H9 (cell line): Measurements from ENCODE around the gene RIC1. TPM values are rescaled to one million over a fixed set of nuclear protein-coding genes. Genes with fewer than 3 reads are reported as not detected.

Experiments used
- DNase-seq: peaks from one replicate; pipeline ENCODE4 v3.0.0-alpha.2; 2017
- H2AFZ ChIP-seq: one replicate; pipeline ENCODE4 v1.6.1; 2013; ENCODE audit warnings: mild to moderate bottlenecking, low read length, control low read depth, moderate library complexity
- H2AK5ac ChIP-seq: 2 replicates; pipeline ENCODE4 v1.6.1; 2013; ENCODE audit warnings: low read length, control low read depth, mixed read lengths; ENCODE audit not compliant: insufficient read length
- H2BK120ac ChIP-seq: one replicate; pipeline ENCODE4 v1.6.1; 2013; ENCODE audit warnings: low read depth, mild to moderate bottlenecking, low read length, control low read depth, inconsistent platforms; ENCODE audit not compliant: poor library complexity, severe bottlenecking
- H2BK12ac ChIP-seq: 2 replicates; pipeline ENCODE4 v1.6.1; 2013; ENCODE audit warnings: low read length, control low read depth, mixed read lengths, low read depth; ENCODE audit not compliant: insufficient read length
- H2BK15ac ChIP-seq: 2 replicates; pipeline ENCODE4 v1.6.1; 2013; ENCODE audit warnings: low read depth, low read length, control low read depth
- H2BK20ac ChIP-seq: one replicate; pipeline ENCODE4 v1.6.1; 2013; ENCODE audit warnings: low read depth, mild to moderate bottlenecking, low read length, control low read depth, inconsistent platforms; ENCODE audit not compliant: poor library complexity, severe bottlenecking
- H2BK5ac ChIP-seq: 2 replicates; pipeline ENCODE4 v1.6.1; 2013; ENCODE audit warnings: low read length, control low read depth, mixed read lengths; ENCODE audit not compliant: insufficient read length
- H3K14ac ChIP-seq: 2 replicates; pipeline ENCODE4 v1.6.1; 2013; ENCODE audit warnings: low read length, control low read depth; ENCODE audit not compliant: insufficient read depth
- H3K18ac ChIP-seq: 2 replicates; pipeline ENCODE4 v1.6.1; 2013; ENCODE audit warnings: low read depth, mild to moderate bottlenecking, mixed read lengths, low read length, control low read depth; ENCODE audit not compliant: insufficient read length
- H3K23ac ChIP-seq: 2 replicates; pipeline ENCODE4 v1.6.1; 2013; ENCODE audit warnings: low read length, control low read depth, mixed read lengths, low read depth; ENCODE audit not compliant: insufficient read length
- H3K23me2 ChIP-seq: 2 replicates; pipeline ENCODE4 v1.6.1; 2013; ENCODE audit warnings: low read depth, mild to moderate bottlenecking, mixed read lengths, low read length, control low read depth; ENCODE audit not compliant: insufficient read length, poor library complexity, severe bottlenecking
- H3K27ac ChIP-seq: 2 replicates; pipeline ENCODE4 v1.5.1; 2013; ENCODE audit warnings: low read length, control low read depth, mixed read lengths, low read depth; ENCODE audit not compliant: insufficient read length
- H3K27me3 ChIP-seq: 2 replicates; pipeline ENCODE4 v1.6.1; 2013; ENCODE audit warnings: low read length, control low read depth, inconsistent platforms; ENCODE audit not compliant: insufficient read depth
- H3K4ac ChIP-seq: 2 replicates; pipeline ENCODE4 v1.6.1; 2013; ENCODE audit warnings: low read depth, mild to moderate bottlenecking, control low read depth, inconsistent platforms, low read length, moderate library complexity
- H3K4me1 ChIP-seq: 2 replicates; pipeline ENCODE4 v1.6.1; 2013; ENCODE audit warnings: low read length, control low read depth, inconsistent platforms; ENCODE audit not compliant: insufficient read depth
- H3K4me2 ChIP-seq: 2 replicates; pipeline ENCODE4 v1.6.1; 2013; ENCODE audit warnings: low read length, control low read depth, mixed read lengths; ENCODE audit not compliant: insufficient read length, insufficient read depth
- H3K56ac ChIP-seq: 2 replicates; pipeline ENCODE4 v1.6.1; 2013; ENCODE audit warnings: low read depth, mild to moderate bottlenecking, mixed read lengths, low read length, control low read depth; ENCODE audit not compliant: insufficient read length
- H3K79me1 ChIP-seq: 2 replicates; pipeline ENCODE4 v1.6.1; 2013; ENCODE audit warnings: low read depth, mild to moderate bottlenecking, moderate library complexity, low read length, control low read depth, inconsistent platforms; ENCODE audit not compliant: insufficient read depth, poor library complexity, severe bottlenecking
- H3K79me2 ChIP-seq: 2 replicates; pipeline ENCODE4 v1.6.1; 2013; ENCODE audit warnings: low read length, control low read depth, inconsistent platforms; ENCODE audit not compliant: insufficient read depth
- H3K9ac ChIP-seq: 2 replicates; pipeline ENCODE4 v1.6.1; 2013; ENCODE audit warnings: low read length, control low read depth, mixed read lengths; ENCODE audit not compliant: insufficient read length; ENCODE audit errors: extremely low read depth
- H3K9me3 ChIP-seq: one replicate; pipeline ENCODE4 v1.6.1; 2013; ENCODE audit warnings: low read depth, low read length, inconsistent platforms; ENCODE audit not compliant: control insufficient read depth
- H3T11ph ChIP-seq: one replicate; pipeline ENCODE4 v1.6.1; 2013; ENCODE audit warnings: mild to moderate bottlenecking, low read length, control low read depth, inconsistent platforms
- H4K20me1 ChIP-seq: one replicate; pipeline ENCODE4 v1.6.1; 2013; ENCODE audit not compliant: control insufficient read depth, insufficient read length, insufficient read depth
- H4K5ac ChIP-seq: 2 replicates; pipeline ENCODE4 v1.6.1; 2013; ENCODE audit warnings: low read depth, mild to moderate bottlenecking, mixed read lengths, low read length, control low read depth; ENCODE audit not compliant: insufficient read length
- H4K8ac ChIP-seq: replicated peaks from 2 replicates; pipeline ENCODE4 v1.6.1; 2013; ENCODE audit warnings: low read length, control low read depth, mixed read lengths, low read depth; ENCODE audit not compliant: insufficient read length
- H4K91ac ChIP-seq: 2 replicates; pipeline ENCODE4 v1.6.1; 2013; ENCODE audit warnings: low read depth, mild to moderate bottlenecking, moderate library complexity, mixed read lengths, low read length, control low read depth; ENCODE audit not compliant: insufficient read length
- H3K27ac Mint-ChIP-seq, 3 experiments: 2 replicates in 2 of 3; 3 replicates in 1 of 3; pipeline ENCODE4 v1.8.0; 2020 to 2021; ENCODE audit warnings: mixed read lengths in 3 of 3, mild to moderate bottlenecking in 1 of 3, moderate library complexity in 1 of 3
- H3K27me3 Mint-ChIP-seq: 2 replicates; pipeline ENCODE4 v1.8.0; 2021; ENCODE audit warnings: low read depth, mild to moderate bottlenecking, moderate library complexity, mixed read lengths
- H3K36me3 Mint-ChIP-seq, 3 experiments: 2 replicates in 2 of 3; 3 replicates in 1 of 3; pipeline ENCODE4 v1.8.0; 2020 to 2021; ENCODE audit warnings: low read depth in 3 of 3, mixed read lengths in 3 of 3; ENCODE audit not compliant: insufficient read depth in 1 of 3
- H3K4me1 Mint-ChIP-seq, 2 experiments: 2 replicates each; pipeline ENCODE4 v1.8.0; 2020; ENCODE audit warnings: mixed read lengths in 2 of 2
- H3K4me3 Mint-ChIP-seq, 2 experiments: 2 replicates in 1 of 2; 3 replicates in 1 of 2; pipeline ENCODE4 v1.8.0; 2020 to 2021; ENCODE audit warnings: mild to moderate bottlenecking in 2 of 2, mixed read lengths in 2 of 2, moderate library complexity in 1 of 2
- H3K9me3 Mint-ChIP-seq, 2 experiments: 2 replicates in 1 of 2; 3 replicates in 1 of 2; pipeline ENCODE4 v1.8.0; 2020; ENCODE audit warnings: mild to moderate bottlenecking in 2 of 2, mixed read lengths in 2 of 2, moderate library complexity in 1 of 2
- WGBS: extraction: QIAGEN DNeasy Blood & Tissue Kit; methylation state at CpG from one replicate; pipeline ENCODE4 v1.1.7; 2013; ENCODE audit warnings: missing lambda C conversion rate, low lambda C conversion rate, mixed read lengths; ENCODE audit not compliant: insufficient read length; ENCODE audit errors: extremely low coverage; 5-methylcytosine and 5-hydroxymethylcytosine counted together
- total RNA-seq: library from RNA; stranded (reverse); gene quantifications from 2 replicates; pipeline ENCODE4 v1.2.1, GENCODE V29; 2021
- TF ChIP-seq, protein P1 (sequence below): fragments of 200-600 bp; sonication (generic); conservative IDR thresholded peaks from 3 replicates; pipeline ENCODE4 v1.8.0; 2021; ENCODE audit warnings: antibody characterized with exemption, mild to moderate bottlenecking

The RIC1 gene
- total RNA-seq, 1 experiment from 2014 or later: 13.7 TPM

DNA sequence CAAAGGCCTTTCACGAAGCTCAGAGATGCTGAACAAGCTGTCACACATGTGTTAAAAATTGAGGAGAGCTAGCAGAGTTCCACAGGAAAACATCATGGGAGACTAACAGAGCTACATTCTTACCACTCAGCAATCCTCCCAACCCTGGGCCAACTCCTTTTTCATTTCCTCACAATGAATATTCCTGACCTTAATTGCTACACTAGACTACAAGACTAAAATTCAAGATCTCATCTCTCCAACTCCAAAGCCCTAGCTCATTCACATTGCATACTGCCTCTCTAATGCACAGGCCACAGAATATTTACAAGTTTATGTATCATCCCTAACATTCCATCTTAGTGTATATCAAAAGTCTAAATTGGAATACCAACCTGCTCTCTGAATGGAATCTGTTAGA lies 182.8 kb downstream of the RIC1 start:
- no peak overlapping the region for H2BK20ac ChIP-seq
- no peak overlapping the region for H3T11ph ChIP-seq
- H2BK120ac ChIP-seq: no peak overlapping the region
- TF ChIP-seq, protein P1, sequence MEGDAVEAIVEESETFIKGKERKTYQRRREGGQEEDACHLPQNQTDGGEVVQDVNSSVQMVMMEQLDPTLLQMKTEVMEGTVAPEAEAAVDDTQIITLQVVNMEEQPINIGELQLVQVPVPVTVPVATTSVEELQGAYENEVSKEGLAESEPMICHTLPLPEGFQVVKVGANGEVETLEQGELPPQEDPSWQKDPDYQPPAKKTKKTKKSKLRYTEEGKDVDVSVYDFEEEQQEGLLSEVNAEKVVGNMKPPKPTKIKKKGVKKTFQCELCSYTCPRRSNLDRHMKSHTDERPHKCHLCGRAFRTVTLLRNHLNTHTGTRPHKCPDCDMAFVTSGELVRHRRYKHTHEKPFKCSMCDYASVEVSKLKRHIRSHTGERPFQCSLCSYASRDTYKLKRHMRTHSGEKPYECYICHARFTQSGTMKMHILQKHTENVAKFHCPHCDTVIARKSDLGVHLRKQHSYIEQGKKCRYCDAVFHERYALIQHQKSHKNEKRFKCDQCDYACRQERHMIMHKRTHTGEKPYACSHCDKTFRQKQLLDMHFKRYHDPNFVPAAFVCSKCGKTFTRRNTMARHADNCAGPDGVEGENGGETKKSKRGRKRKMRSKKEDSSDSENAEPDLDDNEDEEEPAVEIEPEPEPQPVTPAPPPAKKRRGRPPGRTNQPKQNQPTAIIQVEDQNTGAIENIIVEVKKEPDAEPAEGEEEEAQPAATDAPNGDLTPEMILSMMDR: no peak
- no peak overlapping the region for H4K8ac ChIP-seq
- Mint-ChIP-seq H3K4me1 (no peaks in the 10 kb centered on the region), H3K9me3 (no peaks in the 10 kb centered on the region), H3K4me3 (no peak overlapping the region), H3K27me3 (no peaks in the 10 kb centered on the region), H3K36me3 (peaks cover 4 to 16% (median 9%) of the 10 kb centered on the region in 3 experiments; a peak in 6 of 7 replicates), H3K27ac (no peak overlapping the region; a peak in 1 of 7 replicates)
- H3K4me2 ChIP-seq: no peak overlapping the region
- no peaks in the 10 kb centered on the region for H3K79me1 ChIP-seq
- H4K5ac ChIP-seq: no peak overlapping the region
- no peak overlapping the region for H2BK12ac ChIP-seq
- no peak for DNase-seq
- H3K9me3 ChIP-seq: no peaks in the 10 kb centered on the region
- no peak overlapping the region for H2BK5ac ChIP-seq
- no peaks in the 10 kb centered on the region for H3K4me1 ChIP-seq
- no peaks in the 10 kb centered on the region for H3K27me3 ChIP-seq
- no peak overlapping the region for H3K23ac ChIP-seq
- H3K14ac ChIP-seq: no peak overlapping the region
- H3K9ac ChIP-seq: no peak overlapping the region
- no peak overlapping the region for H2BK15ac ChIP-seq
- H3K4ac ChIP-seq: no peak overlapping the region
- no peak overlapping the region for H3K27ac ChIP-seq
- H3K23me2 ChIP-seq: no peaks in the 10 kb centered on the region
- WGBS: no CpG with 5 or more reads among the region's 1 CpG
- H4K91ac ChIP-seq: no peak overlapping the region
- no peak overlapping the region for H2AK5ac ChIP-seq
- no peak overlapping the region for H3K56ac ChIP-seq
- no peaks in the 10 kb centered on the region for H3K79me2 ChIP-seq
- no peak overlapping the region for H3K18ac ChIP-seq
- H4K20me1 ChIP-seq: no peaks in the 10 kb centered on the region
- H2AFZ ChIP-seq: no peak overlapping the region
